Upper lobe of left lung (tissue), 6 donors: Measurements from ENCODE around the gene BCHE. TPM values are rescaled to one million over a fixed set of nuclear protein-coding genes. Genes with fewer than 3 reads are reported as not detected.

Experiments
- ATAC-seq, 2 donors: fragments of 200-7000 bp; cut with Tn5 transposase; one replicate each; pipeline ENCODE4 v1.9.1; 2022; ENCODE audit warnings: mild to moderate bottlenecking in 2 of 2, moderate library complexity in 2 of 2; ENCODE audit not compliant: low FRiP score in 2 of 2
- DNase-seq, 2 donors: peaks; one replicate each; pipeline ENCODE4 v3.0.0-alpha.2; 2019 to 2020
- H3K27ac ChIP-seq, 4 donors: fragments of 200-600 bp; sonication (generic); one replicate each; pipeline ENCODE4 v1.5.1; 2016 to 2019
- H3K27me3 ChIP-seq, 4 donors: fragments of 200-600 bp; sonication (generic); one replicate each; pipeline ENCODE4 v1.5.1; 2017 to 2019
- H3K36me3 ChIP-seq, 4 donors: fragments of 200-600 bp; sonication (generic); one replicate each; pipeline ENCODE4 v1.5.1; 2016 to 2019
- H3K4me1 ChIP-seq, 4 donors: fragments of 200-600 bp; sonication (generic); one replicate each; pipeline ENCODE4 v1.5.1; 2018 to 2019
- H3K4me3 ChIP-seq, 4 donors: fragments of 200-600 bp; sonication (generic); one replicate each; pipeline ENCODE4 v1.5.1; 2017 to 2019; ENCODE audit warnings: mild to moderate bottlenecking in 2 of 4, moderate library complexity in 1 of 4
- H3K9me3 ChIP-seq, 4 donors: fragments of 200-600 bp; sonication (generic); one replicate each; pipeline ENCODE4 v1.5.1; 2018 to 2019
- EP300 ChIP-seq, 4 donors: sonication (generic); formaldehyde crosslinking; IDR thresholded peaks; one replicate each; pipeline ENCODE4 v1.5.1; 2017; ENCODE audit warnings: antibody characterized with exemption in 4 of 4, control low read depth in 2 of 4
- POLR2A ChIP-seq, 4 donors: fragments of 450-650 bp; IDR thresholded peaks; one replicate each; pipeline ENCODE4 v1.5.1; 2016 to 2017; ENCODE audit warnings: antibody characterized with exemption in 4 of 4, mild to moderate bottlenecking in 2 of 4
- POLR2AphosphoS5 ChIP-seq, 2 donors: sonication (generic); formaldehyde crosslinking; IDR thresholded peaks; one replicate each; pipeline ENCODE4 v1.5.1; 2017; ENCODE audit warnings: antibody characterized with exemption in 2 of 2
- WGBS, 2 donors: methylation state at CpG; one replicate each; pipeline ENCODE4 v1.1.5; 2017 to 2018; 5-methylcytosine and 5-hydroxymethylcytosine counted together
- total RNA-seq, 6 donors: library from RNA; depleted of rRNA in 4 of 6; stranded (reverse); fragments of >200 nt in 4 of 6; gene quantifications; one replicate each; pipeline versions ENCODE4 v1.1.0 to v1.2.1, GENCODE V29; 2016 to 2021
- TF ChIP-seq, protein P1 (sequence below), 6 experiments: fragments of 450-650 bp in 4 of 6; fragments of 200-600 bp in 2 of 6; sonication (generic) in 2 of 6; IDR thresholded peaks; one replicate each; pipeline ENCODE4 v1.5.1; 2016 to 2019; ENCODE audit warnings: antibody characterized with exemption in 6 of 6
- donor health status: DM: no; HTN: no; CAD: no; lungs with moderate emphysema.
- donor health status: DM: no; HTN: yes; CAD: no; lungs with severe emphysema.

The BCHE gene
- total RNA-seq, 6 donors from 2014 or later = 1.0 to 6.3 (median 2.3) TPM

DNA sequence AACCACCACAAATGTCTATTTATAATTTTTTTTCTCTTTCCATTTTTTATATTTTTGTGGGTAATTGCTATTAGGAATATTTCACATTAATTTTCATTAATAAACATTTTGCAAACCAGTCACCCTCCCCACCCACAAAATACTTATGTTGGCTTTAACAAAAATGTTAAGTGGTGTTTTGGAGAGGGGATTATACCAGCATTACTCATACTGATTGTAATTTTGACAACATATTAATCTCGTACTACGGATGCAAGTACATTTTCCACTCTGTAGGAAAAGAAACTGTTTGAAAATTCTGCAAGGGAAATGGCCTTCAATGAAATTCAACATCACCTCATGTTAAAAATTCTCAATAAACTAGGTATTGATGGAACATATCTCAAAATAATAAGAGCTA is 58.3 kb downstream of the BCHE start:
- H3K36me3 ChIP-seq = no peaks in the 10 kb centered on the region
- H3K4me3 ChIP-seq = no peak overlapping the region
- no peaks in the 10 kb centered on the region for H3K4me1 ChIP-seq
- TF ChIP-seq, protein P1, sequence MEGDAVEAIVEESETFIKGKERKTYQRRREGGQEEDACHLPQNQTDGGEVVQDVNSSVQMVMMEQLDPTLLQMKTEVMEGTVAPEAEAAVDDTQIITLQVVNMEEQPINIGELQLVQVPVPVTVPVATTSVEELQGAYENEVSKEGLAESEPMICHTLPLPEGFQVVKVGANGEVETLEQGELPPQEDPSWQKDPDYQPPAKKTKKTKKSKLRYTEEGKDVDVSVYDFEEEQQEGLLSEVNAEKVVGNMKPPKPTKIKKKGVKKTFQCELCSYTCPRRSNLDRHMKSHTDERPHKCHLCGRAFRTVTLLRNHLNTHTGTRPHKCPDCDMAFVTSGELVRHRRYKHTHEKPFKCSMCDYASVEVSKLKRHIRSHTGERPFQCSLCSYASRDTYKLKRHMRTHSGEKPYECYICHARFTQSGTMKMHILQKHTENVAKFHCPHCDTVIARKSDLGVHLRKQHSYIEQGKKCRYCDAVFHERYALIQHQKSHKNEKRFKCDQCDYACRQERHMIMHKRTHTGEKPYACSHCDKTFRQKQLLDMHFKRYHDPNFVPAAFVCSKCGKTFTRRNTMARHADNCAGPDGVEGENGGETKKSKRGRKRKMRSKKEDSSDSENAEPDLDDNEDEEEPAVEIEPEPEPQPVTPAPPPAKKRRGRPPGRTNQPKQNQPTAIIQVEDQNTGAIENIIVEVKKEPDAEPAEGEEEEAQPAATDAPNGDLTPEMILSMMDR (IDR thresholded peaks at IDR 0.05) = no peak
- TF ChIP-seq POLR2AphosphoS5 (IDR thresholded peaks at IDR 0.05) (no peak), POLR2A (IDR thresholded peaks at IDR 0.05) (no peak), EP300 (IDR thresholded peaks at IDR 0.05) (no peak)
- 61 to 69% methylated on average over 2 of the region's 2 CpGs for WGBS, 2 donors
- H3K27me3 ChIP-seq = no peaks in the 10 kb centered on the region
- no peak overlapping the region for H3K27ac ChIP-seq
- DNase-seq (no peak), ATAC-seq (no peak)
- H3K9me3 ChIP-seq = no peaks in the 10 kb centered on the region

- no peaks in the 10 kb centered on the region for H3K27me3 ChIP-seq
- TF ChIP-seq POLR2AphosphoS5 (IDR thresholded peaks at IDR 0.05) (no peak), EP300 (IDR thresholded peaks at IDR 0.05) (no peak), POLR2A (IDR thresholded peaks at IDR 0.05) (no peak)
- TF ChIP-seq, protein P1 (IDR thresholded peaks at IDR 0.05) = no peak
- H3K4me3 ChIP-seq = no peak overlapping the region
- no peaks in the 10 kb centered on the region for H3K4me1 ChIP-seq
- DNase-seq (no peak), ATAC-seq (no peak)
- H3K27ac ChIP-seq = no peak overlapping the region
- H3K36me3 ChIP-seq = no peaks in the 10 kb centered on the region
- H3K9me3 ChIP-seq = no peaks in the 10 kb centered on the region
Observed at GRCh38 chr3:165778456-165778855, 58.8 kb downstream of the BCHE start.

DNA sequence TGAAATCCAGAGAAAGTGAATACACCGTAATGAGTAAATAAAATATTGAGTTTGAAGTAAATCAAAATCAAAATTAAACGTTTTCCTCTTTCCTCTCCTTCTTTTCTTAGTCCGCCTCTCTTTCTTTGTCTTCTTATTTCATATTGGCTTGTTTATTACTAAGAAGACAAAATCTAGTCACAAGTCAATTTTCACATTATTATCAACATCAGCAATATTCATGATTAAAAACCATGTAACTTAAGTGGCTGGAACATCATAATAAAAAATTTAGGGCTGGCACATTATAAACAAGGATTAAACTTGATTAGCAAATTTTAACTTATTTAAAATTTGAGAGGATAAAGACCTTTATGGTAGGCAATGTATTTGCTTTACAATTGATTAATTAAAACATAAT is 61.4 kb downstream of the BCHE start:
- Histone ChIP-seq H3K27me3 (no peaks in the 10 kb centered on the region), H3K9me3 (no peaks in the 10 kb centered on the region), H3K4me3 (no peak overlapping the region), H3K27ac (no peak overlapping the region), H3K36me3 (no peaks in the 10 kb centered on the region), H3K4me1 (no peaks in the 10 kb centered on the region)
- DNase-seq (no peak), ATAC-seq (no peak)
- WGBS, 2 donors = 66 to 68% methylated on average over 3 of the region's 3 CpGs
- TF ChIP-seq POLR2AphosphoS5 (IDR thresholded peaks at IDR 0.05) = no peak
- TF ChIP-seq, protein P1 (IDR thresholded peaks at IDR 0.05) = no peak

DNA sequence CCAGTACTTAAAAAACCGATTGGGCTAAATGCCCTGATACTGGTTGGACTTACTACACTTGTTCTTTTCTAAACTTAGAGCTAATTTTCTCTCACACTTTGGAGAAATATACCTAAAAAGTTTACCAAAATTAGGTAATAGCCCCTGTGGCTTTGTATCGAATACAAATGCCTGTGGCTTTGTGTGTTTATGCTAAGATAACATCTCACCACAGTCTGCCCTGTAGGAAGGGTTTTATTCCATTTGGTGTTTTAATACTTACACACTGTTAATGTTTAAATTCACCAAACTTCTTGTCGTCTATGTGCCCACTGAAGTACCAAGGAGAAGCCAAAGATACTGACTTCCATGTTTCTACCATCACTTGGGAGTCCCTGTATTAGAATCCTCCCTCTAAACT is 66.4 kb downstream of the BCHE start:
- no peak for ATAC-seq
- Histone ChIP-seq H3K27me3 (no peaks in the 10 kb centered on the region), H3K27ac (no peak overlapping the region), H3K4me1 (no peaks in the 10 kb centered on the region), H3K4me3 (no peak overlapping the region), H3K36me3 (no peaks in the 10 kb centered on the region), H3K9me3 (no peaks in the 10 kb centered on the region)
- WGBS, 2 donors = 59 to 70% methylated on average over 3 of the region's 3 CpGs
- no peak for DNase-seq
- TF ChIP-seq EP300 (IDR thresholded peaks at IDR 0.05) (no peak), POLR2AphosphoS5 (IDR thresholded peaks at IDR 0.05) (no peak), POLR2A (IDR thresholded peaks at IDR 0.05) (no peak)
- TF ChIP-seq, protein P1 (IDR thresholded peaks at IDR 0.05) = no peak

DNA sequence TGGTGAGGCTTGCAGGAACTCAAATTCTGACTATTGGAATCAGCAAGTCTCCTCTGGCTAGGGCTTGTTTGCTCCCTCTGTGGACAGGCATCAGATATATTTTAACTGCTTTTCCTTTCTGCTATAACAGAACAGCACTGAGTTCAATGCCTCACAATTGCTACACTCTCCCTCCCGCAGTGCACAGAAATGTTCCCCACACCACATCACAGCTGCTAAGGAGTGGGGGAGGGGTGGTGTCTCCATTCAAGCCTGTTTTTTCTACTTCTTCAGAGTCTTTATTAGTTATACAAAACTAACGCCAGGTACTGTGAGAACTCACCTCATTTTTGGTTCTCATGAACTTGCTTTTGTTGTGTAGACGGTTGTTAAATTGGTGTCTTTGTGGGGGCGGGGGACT is 68.5 kb downstream of the BCHE start:
- Histone ChIP-seq H3K36me3 (no peaks in the 10 kb centered on the region), H3K9me3 (no peaks in the 10 kb centered on the region), H3K27me3 (no peaks in the 10 kb centered on the region), H3K4me3 (no peak overlapping the region), H3K4me1 (no peaks in the 10 kb centered on the region), H3K27ac (no peak overlapping the region)
- TF ChIP-seq POLR2AphosphoS5 (IDR thresholded peaks at IDR 0.05) = no peak
- TF ChIP-seq, protein P1 (IDR thresholded peaks at IDR 0.05) = no peak
- TF ChIP-seq EP300 (IDR thresholded peaks at IDR 0.05) = no peak
- no peak for TF ChIP-seq POLR2A (IDR thresholded peaks at IDR 0.05)
- ATAC-seq (no peak), DNase-seq (no peak)
- 84 to 85% methylated on average over 4 of the region's 4 CpGs for WGBS, 2 donors
